ENCODE data around the gene PRKD2.

DNA sequence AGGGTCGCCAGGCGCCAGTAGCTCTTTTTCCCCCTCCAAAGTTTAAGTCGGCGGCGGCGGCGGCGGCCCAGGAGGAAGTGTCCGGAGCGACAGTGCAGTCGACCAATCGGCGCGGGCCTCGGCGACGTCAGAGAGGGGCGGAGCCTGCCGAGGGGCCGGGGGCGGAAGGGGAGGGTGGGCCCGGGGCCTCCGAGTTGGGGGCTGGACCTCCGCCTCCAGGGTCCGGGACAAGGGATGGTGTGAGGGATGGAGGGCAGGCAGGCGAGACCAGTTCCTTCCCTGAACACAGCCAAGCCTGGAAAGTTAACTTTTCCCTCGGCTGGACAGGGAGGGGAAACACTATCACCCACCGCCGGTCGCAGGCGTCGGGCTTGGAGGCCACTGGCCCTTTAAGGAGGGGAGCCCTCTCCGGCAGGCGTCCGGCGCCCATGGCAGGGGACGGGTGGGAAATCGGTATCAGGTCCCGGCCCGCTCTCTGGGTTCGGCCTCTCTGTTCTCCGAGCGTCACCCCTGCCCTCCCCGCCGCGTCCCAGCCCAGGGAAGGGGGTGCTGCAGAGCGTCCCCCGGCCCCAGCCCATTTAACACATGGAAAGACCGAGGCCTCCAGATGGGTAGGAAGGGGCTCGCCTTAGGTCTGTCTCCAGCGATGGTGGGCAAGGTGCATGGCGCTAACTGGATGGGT is at the start of gene PRKD2:
- TF ChIP-seq, protein P1, sequence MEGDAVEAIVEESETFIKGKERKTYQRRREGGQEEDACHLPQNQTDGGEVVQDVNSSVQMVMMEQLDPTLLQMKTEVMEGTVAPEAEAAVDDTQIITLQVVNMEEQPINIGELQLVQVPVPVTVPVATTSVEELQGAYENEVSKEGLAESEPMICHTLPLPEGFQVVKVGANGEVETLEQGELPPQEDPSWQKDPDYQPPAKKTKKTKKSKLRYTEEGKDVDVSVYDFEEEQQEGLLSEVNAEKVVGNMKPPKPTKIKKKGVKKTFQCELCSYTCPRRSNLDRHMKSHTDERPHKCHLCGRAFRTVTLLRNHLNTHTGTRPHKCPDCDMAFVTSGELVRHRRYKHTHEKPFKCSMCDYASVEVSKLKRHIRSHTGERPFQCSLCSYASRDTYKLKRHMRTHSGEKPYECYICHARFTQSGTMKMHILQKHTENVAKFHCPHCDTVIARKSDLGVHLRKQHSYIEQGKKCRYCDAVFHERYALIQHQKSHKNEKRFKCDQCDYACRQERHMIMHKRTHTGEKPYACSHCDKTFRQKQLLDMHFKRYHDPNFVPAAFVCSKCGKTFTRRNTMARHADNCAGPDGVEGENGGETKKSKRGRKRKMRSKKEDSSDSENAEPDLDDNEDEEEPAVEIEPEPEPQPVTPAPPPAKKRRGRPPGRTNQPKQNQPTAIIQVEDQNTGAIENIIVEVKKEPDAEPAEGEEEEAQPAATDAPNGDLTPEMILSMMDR (IDR thresholded peaks at IDR 0.05; ENCODE audit: borderline replicate concordance, extremely low read depth, low read length, poor library complexity, severe bottlenecking): no peak
- no peak for TF ChIP-seq EZH2 (IDR thresholded peaks at IDR 0.05; ENCODE audit: borderline replicate concordance, low read depth, low read length, severe bottlenecking)

Data from DND-41 (cell line).